GM19468 (cell line): ENCODE data around the gene NCR2.

ENCODE experiments used
- ATAC-seq: cut with Tn5 transposase; IDR thresholded peaks from one replicate; pipeline ENCODE4 v1.9.1; 2021; ENCODE audit warnings: mild to moderate bottlenecking, moderate library complexity, moderate number of reproducible peaks; ENCODE audit not compliant: unreplicated experiment; ENCODE audit errors: extremely low read depth

The NCR2 gene

GRCh38 chr6:41377071-41377470 lies 41.7 kb downstream of the NCR2 start:
- ATAC-seq: no peak

DNA sequence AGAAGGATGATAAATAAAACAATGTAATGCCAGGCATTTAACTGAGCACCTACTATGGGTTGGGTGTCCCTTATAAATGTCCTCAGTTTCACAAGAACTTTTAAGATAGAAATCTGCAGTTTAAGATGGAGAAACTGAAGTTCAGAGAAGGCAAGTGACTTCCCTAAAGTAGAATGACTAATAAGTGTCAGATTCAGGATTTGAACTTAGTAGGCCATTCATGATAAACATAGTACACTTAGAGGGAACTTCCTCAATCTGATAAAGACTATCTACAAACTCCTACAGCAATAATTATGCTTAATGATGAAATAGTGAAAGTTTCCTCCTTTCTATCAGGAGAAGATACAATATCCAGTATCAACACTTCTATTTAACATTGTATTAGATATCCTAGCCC lies 43.9 kb downstream of the NCR2 start:
- no peak for ATAC-seq

GRCh38 chr6:41386594-41386993 lies 51.2 kb downstream of the NCR2 start:
- ATAC-seq: no peak

GRCh38 chr6:41392246-41392645 lies 56.8 kb downstream of the NCR2 start:
- ATAC-seq: no peak

DNA sequence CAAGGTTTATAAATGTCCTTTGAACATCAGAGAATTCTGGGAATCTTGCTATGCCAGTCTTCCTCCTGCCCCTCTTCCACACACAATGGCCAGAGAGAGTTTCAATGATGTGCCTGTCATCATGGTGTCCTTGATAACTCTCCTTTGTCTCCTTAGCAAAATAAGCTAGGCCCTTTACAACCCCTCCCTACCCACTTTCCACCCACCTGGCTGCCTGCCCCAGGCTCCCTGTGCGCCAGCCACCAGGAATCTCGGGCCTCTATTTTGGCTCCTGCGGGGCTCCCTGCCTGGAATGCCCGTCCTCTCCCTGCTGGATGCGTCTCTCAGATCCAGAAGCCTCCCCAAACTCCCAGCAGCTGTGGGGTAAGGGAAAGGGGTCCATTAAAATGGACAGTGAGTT lies 60.9 kb downstream of the NCR2 start:
- no peak for ATAC-seq

GRCh38 chr6:41399424-41399823 lies 64.0 kb downstream of the NCR2 start:
- no peak for ATAC-seq
